ENCODE results near the gene MEDAG. TPM values are rescaled to one million over a fixed set of nuclear protein-coding genes. Genes with fewer than 3 reads are reported as not detected.

MEDAG gene
- polyA plus RNA-seq, 3 donors = not detected

DNA sequence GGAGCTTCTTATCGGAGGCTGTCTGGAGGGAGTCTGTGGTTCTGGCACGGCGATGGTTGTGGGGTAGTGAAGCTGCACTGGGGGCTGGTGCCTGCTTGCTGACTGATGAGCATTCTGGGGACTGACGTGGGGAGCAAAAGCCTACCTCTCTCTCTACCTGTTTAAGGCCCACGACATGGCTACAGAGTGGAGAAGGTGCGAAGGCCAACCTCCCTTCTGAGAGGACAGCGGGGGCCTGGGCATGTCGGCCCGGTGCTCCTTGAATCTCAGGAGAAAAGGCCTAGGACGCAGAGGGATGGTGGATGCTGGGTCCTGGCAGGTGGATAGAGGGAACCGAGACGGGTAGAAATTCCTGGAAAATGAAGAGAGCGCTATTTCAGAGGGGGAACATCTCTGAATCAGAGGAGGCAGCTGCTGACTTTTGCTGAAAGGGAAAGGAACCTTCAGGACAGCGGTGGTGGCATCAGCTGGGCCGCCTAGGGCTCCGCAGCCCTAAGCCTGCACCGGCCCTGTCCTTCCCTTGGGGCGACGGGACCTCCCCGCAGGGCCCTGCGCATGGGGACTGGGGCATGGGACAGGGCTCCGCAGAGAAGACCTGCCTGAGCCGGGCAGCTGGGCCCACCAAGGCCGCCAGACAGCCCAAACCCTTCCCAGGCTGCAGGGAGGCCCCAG, 35.0 kb upstream of the MEDAG start:
- no peaks in the 10 kb centered on the region for H3K27me3 ChIP-seq (ENCODE audit: control insufficient read depth in 2 of 2, insufficient read depth in 2 of 2, low read length in 2 of 2)
- TF ChIP-seq, protein P1, sequence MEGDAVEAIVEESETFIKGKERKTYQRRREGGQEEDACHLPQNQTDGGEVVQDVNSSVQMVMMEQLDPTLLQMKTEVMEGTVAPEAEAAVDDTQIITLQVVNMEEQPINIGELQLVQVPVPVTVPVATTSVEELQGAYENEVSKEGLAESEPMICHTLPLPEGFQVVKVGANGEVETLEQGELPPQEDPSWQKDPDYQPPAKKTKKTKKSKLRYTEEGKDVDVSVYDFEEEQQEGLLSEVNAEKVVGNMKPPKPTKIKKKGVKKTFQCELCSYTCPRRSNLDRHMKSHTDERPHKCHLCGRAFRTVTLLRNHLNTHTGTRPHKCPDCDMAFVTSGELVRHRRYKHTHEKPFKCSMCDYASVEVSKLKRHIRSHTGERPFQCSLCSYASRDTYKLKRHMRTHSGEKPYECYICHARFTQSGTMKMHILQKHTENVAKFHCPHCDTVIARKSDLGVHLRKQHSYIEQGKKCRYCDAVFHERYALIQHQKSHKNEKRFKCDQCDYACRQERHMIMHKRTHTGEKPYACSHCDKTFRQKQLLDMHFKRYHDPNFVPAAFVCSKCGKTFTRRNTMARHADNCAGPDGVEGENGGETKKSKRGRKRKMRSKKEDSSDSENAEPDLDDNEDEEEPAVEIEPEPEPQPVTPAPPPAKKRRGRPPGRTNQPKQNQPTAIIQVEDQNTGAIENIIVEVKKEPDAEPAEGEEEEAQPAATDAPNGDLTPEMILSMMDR (IDR thresholded peaks at IDR 0.05) = no peak
- H4K20me1 ChIP-seq (ENCODE audit: insufficient read depth, low read length) = no peaks in the 10 kb centered on the region
- no peak overlapping the region for H3K4me2 ChIP-seq (replicated peaks; ENCODE audit: extremely low read depth, low read length, poor library complexity, severe bottlenecking)
- H3K9me3 Mint-ChIP-seq = peaks cover 0 to 5% (median 2%) of the 10 kb centered on the region in 7 donors
- peak overlapping the region in 1 of 2 donors; percentile 26 for H3K4me3 Mint-ChIP-seq
- H3K36me3 Mint-ChIP-seq = no peaks in the 10 kb centered on the region
- no peaks in the 10 kb centered on the region for H3K36me3 ChIP-seq (replicated peaks in 1 of 2; ENCODE audit: control insufficient read depth in 1 of 2, insufficient read depth in 2 of 2, low read length in 2 of 2)
- H3K9me3 ChIP-seq (replicated peaks in 1 of 2; ENCODE audit: control insufficient read depth in 1 of 2, insufficient read depth in 1 of 2, low read length in 2 of 2) = no peaks in the 10 kb centered on the region
- H3K9ac ChIP-seq (ENCODE audit: insufficient read depth, low read length, poor library complexity, severe bottlenecking) = no peak overlapping the region
- H3K4me3 ChIP-seq (replicated peaks in 1 of 3; ENCODE audit: low read depth in 2 of 3, low read length in 3 of 3) = no peak overlapping the region
- H3K27ac ChIP-seq (ENCODE audit: low read depth in 1 of 2, low read length in 2 of 2) = no peak overlapping the region
- WGBS (ENCODE audit: insufficient coverage) = 97% methylated on average over 19 of the region's 24 CpGs
- H3K4me1 Mint-ChIP-seq = peaks cover 17% of the 10 kb centered on the region
- intact Hi-C loops (cut with micrococcal nuclease) = loop anchor here in 1 of 2 donors (10.0 kb wide), 1 partner anchor 174 kb away; no protein-coding TSS in a partner anchor
- no peak overlapping the region for H2AFZ ChIP-seq (ENCODE audit: insufficient read depth, low read depth, low read length, poor library complexity, severe bottlenecking)
- H3K4me1 ChIP-seq (ENCODE audit: control insufficient read depth in 1 of 2, insufficient read depth in 2 of 2, low read length in 2 of 2) = peaks cover 3 to 5% of the 10 kb centered on the region in 2 donors
- peak overlapping the region in 2 of 7 donors; percentile 6 to 82 for H3K27ac Mint-ChIP-seq
- peaks cover 5 to 15% (median 9%) of the 10 kb centered on the region in 3 donors for H3K27me3 Mint-ChIP-seq (ENCODE audit: low read depth in 3 of 3)
- DNase-seq = no peak
- no peaks in the 10 kb centered on the region for H3K79me2 ChIP-seq (ENCODE audit: insufficient read depth, low read length)

DNA sequence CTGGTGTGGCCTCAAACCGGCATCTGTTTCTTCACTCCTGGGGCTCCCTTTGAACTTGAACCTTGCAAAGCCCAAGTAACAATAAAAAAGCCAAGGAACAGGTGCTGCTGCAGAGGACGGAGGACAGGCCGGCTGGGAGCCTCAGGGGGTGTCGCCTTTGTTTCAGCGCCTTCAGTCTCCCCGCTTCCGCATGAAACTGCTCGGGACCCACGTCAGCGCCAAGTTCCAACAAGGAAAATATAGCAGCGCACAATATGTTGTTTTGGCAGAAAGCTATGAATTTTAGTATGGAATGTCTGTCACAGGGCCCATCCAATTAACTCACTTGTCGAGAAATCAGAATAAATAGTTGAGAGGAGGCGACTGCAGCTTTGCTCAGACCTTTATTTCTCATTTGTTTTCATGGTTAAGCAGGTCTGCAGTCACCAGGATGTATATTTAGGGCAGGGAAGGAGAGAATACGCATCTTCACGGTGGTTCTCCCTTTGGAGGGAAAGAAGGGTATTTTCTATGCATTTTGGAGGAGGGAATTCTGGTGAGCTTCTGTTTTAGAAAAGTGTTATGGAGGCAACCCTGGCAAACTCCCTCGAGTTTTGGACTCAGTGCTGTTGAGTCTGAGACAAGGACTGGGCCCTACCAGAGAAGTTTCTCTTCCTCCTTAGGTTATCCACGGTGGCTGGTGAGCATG, 34.3 kb upstream of the MEDAG start:
- Histone ChIP-seq H3K9me3 (replicated peaks in 1 of 2; ENCODE audit: control insufficient read depth in 1 of 2, insufficient read depth in 1 of 2, low read length in 2 of 2) (no peaks in the 10 kb centered on the region), H3K4me3 (replicated peaks in 1 of 3; ENCODE audit: low read depth in 2 of 3, low read length in 3 of 3) (no peak overlapping the region), H3K4me2 (replicated peaks; ENCODE audit: extremely low read depth, low read length, poor library complexity, severe bottlenecking) (no peak overlapping the region), H2AFZ (ENCODE audit: insufficient read depth, low read depth, low read length, poor library complexity, severe bottlenecking) (no peak overlapping the region), H3K79me2 (ENCODE audit: insufficient read depth, low read length) (no peaks in the 10 kb centered on the region), H3K9ac (ENCODE audit: insufficient read depth, low read length, poor library complexity, severe bottlenecking) (no peak overlapping the region), H3K4me1 (ENCODE audit: control insufficient read depth in 1 of 2, insufficient read depth in 2 of 2, low read length in 2 of 2) (peaks cover 3 to 5% of the 10 kb centered on the region in 2 donors), H3K36me3 (replicated peaks in 1 of 2; ENCODE audit: control insufficient read depth in 1 of 2, insufficient read depth in 2 of 2, low read length in 2 of 2) (no peaks in the 10 kb centered on the region), H3K27ac (ENCODE audit: low read depth in 1 of 2, low read length in 2 of 2) (no peak overlapping the region), H4K20me1 (ENCODE audit: insufficient read depth, low read length) (no peaks in the 10 kb centered on the region), H3K27me3 (ENCODE audit: control insufficient read depth in 2 of 2, insufficient read depth in 2 of 2, low read length in 2 of 2) (no peaks in the 10 kb centered on the region)
- Mint-ChIP-seq H3K4me3 (no peak overlapping the region), H3K27me3 (ENCODE audit: low read depth in 3 of 3) (peaks cover 4 to 17% (median 8%) of the 10 kb centered on the region in 3 donors), H3K27ac (no peak overlapping the region), H3K36me3 (no peaks in the 10 kb centered on the region), H3K9me3 (peaks cover 0 to 5% (median 2%) of the 10 kb centered on the region in 7 donors), H3K4me1 (peaks cover 17% of the 10 kb centered on the region)
- WGBS (ENCODE audit: insufficient coverage) = 98% methylated on average over 13 of the region's 17 CpGs
- intact Hi-C loops (cut with micrococcal nuclease) = loop anchor here in 1 of 2 donors (10.0 kb wide), 1 partner anchor 173 kb away; no protein-coding TSS in a partner anchor
- TF ChIP-seq, protein P1 (IDR thresholded peaks at IDR 0.05) = no peak
- no peak for DNase-seq
